Right renal pelvis (tissue), 4 donors: ENCODE data around the gene ADAMTS19. TPM values are rescaled to one million over a fixed set of nuclear protein-coding genes. Genes with fewer than 3 reads are reported as not detected.

Source experiments
- DNase-seq, 4 donors: peaks; one replicate each; pipeline ENCODE4 v3.0.0-alpha.2; 2013; ENCODE audit warnings: low read depth in 4 of 4, low spot score in 3 of 4, missing footprints in 1 of 4
- polyA plus RNA-seq, 4 donors: library from polyadenylated mRNA; unstranded; fragments of 120-200 nt; gene quantifications; one replicate each; pipeline ENCODE4 v1.2.1, GENCODE V29; 2013; ENCODE audit not compliant: insufficient read length in 4 of 4

Gene ADAMTS19
- polyA plus RNA-seq, 4 donors = 5.2 to 6.8 (median 5.6) TPM

GRCh38 chr5:129747572-129748407 lies 287.7 kb downstream of the ADAMTS19 start, which contains the start of gene MINAR2:
TSS of gene MINAR2 (plus strand) at chr5:129748094. CDS start at chr5:129748191, 97 bp downstream.
- DNase-seq = no peak

GRCh38 chr5:129748913-129749880 lies 289.1 kb downstream of the ADAMTS19 start:
- DNase-seq = no peak

- DNase-seq = peak in 3 of 4 donors; percentile 10 to 26 (median 12)
Observed at GRCh38 chr5:129760636-129761325, 300.7 kb downstream of the ADAMTS19 start.

DNA sequence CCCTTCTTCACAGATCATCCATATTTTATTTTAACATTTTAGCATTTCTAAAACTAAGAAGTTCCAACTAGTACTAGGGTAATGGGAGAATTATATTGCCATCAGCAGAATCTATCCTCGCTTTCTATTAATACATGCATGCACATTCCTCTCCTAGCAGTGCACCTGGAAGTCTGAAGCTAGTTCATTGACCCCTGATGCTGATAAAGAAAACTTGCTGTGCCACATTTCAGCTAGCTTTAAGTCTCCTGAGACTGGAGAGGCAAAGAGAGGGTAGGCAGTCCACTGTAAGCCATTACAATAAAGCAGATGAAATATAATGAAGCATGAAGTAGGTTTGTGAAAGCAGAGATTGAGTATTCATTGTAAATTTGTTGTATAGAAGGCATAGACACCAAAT lies 303.6 kb downstream of the ADAMTS19 start:
- no peak for DNase-seq

- DNase-seq = no peak
Observed at GRCh38 chr5:129766798-129767197, 306.7 kb downstream of the ADAMTS19 start.

GRCh38 chr5:129767927-129768380 lies 307.9 kb downstream of the ADAMTS19 start:
- peak; percentile 78 to 83 (median 82) for DNase-seq

- DNase-seq = no peak
Observed at GRCh38 chr5:129768735-129769134, 308.6 kb downstream of the ADAMTS19 start.

DNA sequence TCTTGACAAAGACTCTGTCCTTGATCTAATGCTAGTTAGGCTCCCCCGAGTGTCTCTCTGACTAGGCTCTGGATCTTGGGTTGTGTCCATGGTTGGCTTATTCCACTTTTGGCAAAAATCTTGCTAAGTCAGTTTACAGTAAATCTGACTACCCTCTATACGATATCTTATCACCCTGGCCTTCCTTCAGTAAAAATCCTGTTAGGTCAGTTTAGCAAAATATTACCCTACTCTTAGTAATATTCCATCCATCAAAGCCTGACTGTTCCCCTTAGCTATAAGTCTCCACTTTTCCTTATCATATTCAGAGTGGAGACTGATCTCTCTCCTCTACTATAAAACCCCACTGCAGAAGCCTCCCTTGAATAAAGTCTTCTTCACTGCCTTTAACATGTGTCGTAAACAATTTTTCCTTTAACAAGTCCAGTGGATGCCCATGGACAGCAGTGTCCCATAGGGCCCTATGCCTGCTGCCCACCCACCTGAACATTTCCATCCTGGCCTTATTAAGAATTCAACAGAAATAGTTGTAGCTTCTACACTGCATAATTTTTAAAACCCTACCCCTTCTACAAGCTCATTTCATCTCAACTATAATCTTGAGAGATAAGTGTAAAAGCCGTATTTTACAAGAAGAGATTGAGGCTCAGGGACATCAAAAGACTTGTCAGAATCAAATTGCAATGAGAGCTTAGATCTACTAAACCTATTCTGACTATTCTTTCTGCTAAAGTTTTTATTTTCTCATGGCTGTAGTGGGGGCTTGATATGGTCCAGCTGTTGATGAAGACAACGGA lies 310.1 kb downstream of the ADAMTS19 start:
- DNase-seq = peak in 1 of 4 donors; percentile 8

- peak; percentile 36 to 44 (median 40) for DNase-seq
Observed at GRCh38 chr5:129771058-129771838, 311.1 kb downstream of the ADAMTS19 start.

DNA sequence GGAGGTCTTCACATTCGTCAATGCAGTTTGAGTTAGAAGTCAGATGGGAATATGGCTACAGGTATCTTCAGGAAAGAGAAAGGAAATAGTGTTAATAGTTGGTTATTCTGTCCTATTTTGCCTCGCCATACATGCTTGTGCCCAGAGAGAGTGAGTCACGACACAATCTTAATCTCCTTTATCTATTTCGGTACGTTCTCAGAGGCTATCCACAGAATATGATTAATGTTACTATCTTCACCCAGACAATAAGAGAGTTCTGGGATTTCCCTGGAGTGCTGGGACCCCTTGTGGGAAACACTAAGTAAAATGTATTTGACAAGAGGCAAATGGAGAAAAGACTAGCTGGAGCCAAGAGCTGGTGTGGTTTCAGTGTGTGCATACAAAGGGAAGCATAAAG lies 313.3 kb downstream of the ADAMTS19 start:
- no peak for DNase-seq

DNA sequence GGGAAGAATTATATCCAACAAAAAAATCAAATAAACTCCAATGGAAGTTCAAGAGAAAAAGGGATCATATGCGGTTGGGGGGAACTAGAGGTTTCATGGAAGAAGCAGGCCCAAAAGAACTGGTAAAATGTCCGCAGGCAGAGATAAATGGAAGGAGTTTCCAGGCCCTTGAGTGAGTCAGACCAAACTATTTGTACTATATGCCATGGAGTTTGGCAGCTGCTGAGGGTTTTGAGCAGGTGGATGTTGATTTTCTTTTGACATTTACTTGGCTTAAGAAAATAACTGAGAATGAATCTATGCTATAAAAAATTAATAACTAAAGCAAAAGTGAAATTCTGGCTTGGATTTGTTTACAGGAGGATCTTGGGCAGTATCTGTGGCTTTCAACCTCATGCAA lies 321.5 kb downstream of the ADAMTS19 start:
- DNase-seq = no peak
